Nephron (organoid): ENCODE measurements around the gene DACH1.

Experiments
- H3K27ac Mint-ChIP-seq, 3 experiments: 2 replicates each; pipeline ENCODE4 v1.8.0; 2020; ENCODE audit warnings: mixed read lengths in 3 of 3, mild to moderate bottlenecking in 2 of 3, moderate library complexity in 1 of 3
- H3K27me3 Mint-ChIP-seq: 2 replicates; pipeline ENCODE4 v1.8.0; 2021; ENCODE audit warnings: low read depth, mild to moderate bottlenecking, moderate library complexity, mixed read lengths
- H3K36me3 Mint-ChIP-seq: 2 replicates; pipeline ENCODE4 v1.8.0; 2020; ENCODE audit warnings: low read depth, mixed read lengths
- H3K4me1 Mint-ChIP-seq: 2 replicates; pipeline ENCODE4 v1.8.0; 2020; ENCODE audit warnings: mixed read lengths
- H3K4me3 Mint-ChIP-seq, 3 experiments: 2 replicates each; pipeline ENCODE4 v1.8.0; 2020; ENCODE audit warnings: mild to moderate bottlenecking in 3 of 3, mixed read lengths in 3 of 3, moderate library complexity in 2 of 3
- H3K9me3 Mint-ChIP-seq: 2 replicates; pipeline ENCODE4 v1.8.0; 2020; ENCODE audit warnings: mixed read lengths
- TF ChIP-seq, protein P1 (sequence below), 3 experiments: fragments of 200-600 bp; sonication (generic); IDR thresholded peaks; one replicate each; pipeline ENCODE4 v1.5.0; 2021; ENCODE audit warnings: antibody characterized with exemption in 3 of 3; ENCODE audit not compliant: unreplicated experiment in 3 of 3

Gene DACH1

DNA sequence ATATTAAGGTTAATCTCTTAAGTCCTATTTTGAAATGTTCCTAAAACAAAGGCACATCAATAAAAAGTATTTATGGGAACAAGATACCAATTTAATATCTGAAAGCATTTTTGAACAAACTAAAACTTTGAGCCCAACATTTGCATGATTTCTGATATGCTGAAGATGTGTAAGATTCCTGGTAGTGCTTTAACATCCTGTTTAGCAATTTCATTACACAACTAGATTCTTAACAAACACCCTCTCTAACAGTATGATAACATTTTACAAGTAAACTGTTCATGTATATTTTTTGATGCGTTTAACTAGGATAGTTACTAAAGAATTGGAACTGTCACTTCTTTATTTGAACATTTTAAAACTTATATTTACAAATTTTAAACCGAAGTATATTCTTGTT lies 63.9 kb downstream of the DACH1 start:
- Mint-ChIP-seq H3K4me1 (peaks cover 12% of the 10 kb centered on the region), H3K27me3 (no peaks in the 10 kb centered on the region), H3K9me3 (no peaks in the 10 kb centered on the region), H3K27ac (no peak overlapping the region), H3K4me3 (no peak overlapping the region), H3K36me3 (peaks cover 3% of the 10 kb centered on the region)
- TF ChIP-seq, protein P1, sequence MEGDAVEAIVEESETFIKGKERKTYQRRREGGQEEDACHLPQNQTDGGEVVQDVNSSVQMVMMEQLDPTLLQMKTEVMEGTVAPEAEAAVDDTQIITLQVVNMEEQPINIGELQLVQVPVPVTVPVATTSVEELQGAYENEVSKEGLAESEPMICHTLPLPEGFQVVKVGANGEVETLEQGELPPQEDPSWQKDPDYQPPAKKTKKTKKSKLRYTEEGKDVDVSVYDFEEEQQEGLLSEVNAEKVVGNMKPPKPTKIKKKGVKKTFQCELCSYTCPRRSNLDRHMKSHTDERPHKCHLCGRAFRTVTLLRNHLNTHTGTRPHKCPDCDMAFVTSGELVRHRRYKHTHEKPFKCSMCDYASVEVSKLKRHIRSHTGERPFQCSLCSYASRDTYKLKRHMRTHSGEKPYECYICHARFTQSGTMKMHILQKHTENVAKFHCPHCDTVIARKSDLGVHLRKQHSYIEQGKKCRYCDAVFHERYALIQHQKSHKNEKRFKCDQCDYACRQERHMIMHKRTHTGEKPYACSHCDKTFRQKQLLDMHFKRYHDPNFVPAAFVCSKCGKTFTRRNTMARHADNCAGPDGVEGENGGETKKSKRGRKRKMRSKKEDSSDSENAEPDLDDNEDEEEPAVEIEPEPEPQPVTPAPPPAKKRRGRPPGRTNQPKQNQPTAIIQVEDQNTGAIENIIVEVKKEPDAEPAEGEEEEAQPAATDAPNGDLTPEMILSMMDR (IDR thresholded peaks at IDR 0.05; ENCODE audit: unreplicated experiment in 3 of 3), result no peak

DNA sequence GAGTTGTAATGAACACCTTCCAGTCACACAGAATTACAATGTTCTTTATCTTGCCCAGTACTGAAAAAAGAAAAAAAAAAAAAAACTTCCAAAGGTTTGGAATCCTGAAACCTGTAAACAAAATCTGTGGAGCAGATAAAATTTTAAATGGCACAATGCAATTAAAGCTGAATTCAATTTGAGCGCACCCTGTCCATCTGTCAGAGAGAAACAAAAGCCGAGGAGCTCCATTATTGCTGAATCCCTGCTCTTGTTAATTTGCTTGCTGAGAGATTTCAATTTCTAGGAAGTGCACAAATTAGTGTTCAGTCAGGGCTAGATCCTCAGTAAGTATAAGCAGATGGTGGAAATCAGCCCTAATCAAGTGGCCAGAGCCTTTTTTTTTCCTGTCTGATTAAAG lies 65.2 kb downstream of the DACH1 start:
- TF ChIP-seq, protein P1 (IDR thresholded peaks at IDR 0.05; ENCODE audit: unreplicated experiment in 3 of 3), result no peak
- peaks cover 24% of the 10 kb centered on the region for H3K4me1 Mint-ChIP-seq
- H3K4me3 Mint-ChIP-seq, result peak overlapping the region in 1 of 3 experiments; percentile 19
- H3K27ac Mint-ChIP-seq, result peak overlapping the region; percentile 45 to 85 (median 57)
- no peaks in the 10 kb centered on the region for H3K27me3 Mint-ChIP-seq
- no peaks in the 10 kb centered on the region for H3K9me3 Mint-ChIP-seq
- peaks cover 3% of the 10 kb centered on the region for H3K36me3 Mint-ChIP-seq

DNA sequence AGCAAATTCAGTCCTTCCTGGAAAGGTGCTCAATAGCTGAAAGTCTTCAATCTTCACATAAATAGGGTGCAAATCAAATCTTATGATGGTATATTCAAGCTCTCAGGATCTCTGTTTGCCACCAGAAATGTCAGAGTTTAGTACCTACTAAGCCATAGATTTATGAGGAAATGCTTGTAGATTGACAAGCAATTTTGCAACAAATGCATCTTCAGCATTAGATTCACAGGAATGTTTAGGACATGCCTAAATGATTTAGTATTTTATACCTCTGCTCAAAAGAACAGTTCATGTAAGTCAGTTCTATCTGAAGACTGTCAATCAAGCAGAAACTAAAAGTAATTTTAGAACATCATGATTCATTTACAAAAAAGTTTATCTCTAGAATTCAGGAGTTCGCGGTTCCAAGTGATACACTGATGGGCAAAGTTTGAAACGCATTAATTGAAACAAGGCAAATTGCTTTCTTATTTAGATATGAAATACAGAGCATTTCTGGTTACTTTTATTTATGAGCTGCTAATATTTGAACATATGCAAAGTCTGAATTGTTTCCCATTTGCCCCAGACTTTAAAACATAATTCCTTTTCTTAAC lies 65.7 kb downstream of the DACH1 start:
- H3K27ac Mint-ChIP-seq, result peak overlapping the region; percentile 45 to 85 (median 57)

DNA sequence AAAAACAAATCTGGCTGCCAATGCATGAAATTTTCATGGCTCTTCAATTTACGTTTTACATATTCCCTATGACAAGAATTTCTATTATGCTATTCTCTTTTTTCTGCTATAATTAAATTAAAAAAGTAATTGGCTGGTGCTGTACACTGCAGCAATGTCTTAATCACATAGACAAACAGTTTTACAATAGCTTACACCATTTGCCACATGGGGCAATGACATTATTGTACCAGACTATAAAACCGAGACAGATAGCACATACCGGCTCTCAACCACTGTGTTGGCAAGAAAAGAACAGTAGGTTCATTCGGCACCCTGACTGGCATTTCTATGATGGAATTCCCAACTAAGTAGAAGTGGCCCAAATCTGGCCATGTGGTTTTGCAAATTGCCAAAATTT lies 67.7 kb downstream of the DACH1 start:
- no peak overlapping the region for H3K4me3 Mint-ChIP-seq
- TF ChIP-seq, protein P1 (IDR thresholded peaks at IDR 0.05; ENCODE audit: unreplicated experiment in 3 of 3), result no peak
- H3K9me3 Mint-ChIP-seq, result no peaks in the 10 kb centered on the region
- peaks cover 4% of the 10 kb centered on the region for H3K36me3 Mint-ChIP-seq
- H3K27ac Mint-ChIP-seq, result peak overlapping the region in 2 of 3 experiments; percentile 15 to 89
- H3K4me1 Mint-ChIP-seq, result peaks cover 32% of the 10 kb centered on the region
- no peaks in the 10 kb centered on the region for H3K27me3 Mint-ChIP-seq

More for the DNA sequence above, 65.7 kb downstream of the DACH1 start:
- Mint-ChIP-seq H3K36me3 (peaks cover 3% of the 10 kb centered on the region), H3K9me3 (no peaks in the 10 kb centered on the region), H3K4me3 (no peak overlapping the region), H3K27me3 (no peaks in the 10 kb centered on the region), H3K4me1 (peaks cover 24% of the 10 kb centered on the region)
- TF ChIP-seq, protein P1 (IDR thresholded peaks at IDR 0.05; ENCODE audit: unreplicated experiment in 3 of 3), result no peak

DNA sequence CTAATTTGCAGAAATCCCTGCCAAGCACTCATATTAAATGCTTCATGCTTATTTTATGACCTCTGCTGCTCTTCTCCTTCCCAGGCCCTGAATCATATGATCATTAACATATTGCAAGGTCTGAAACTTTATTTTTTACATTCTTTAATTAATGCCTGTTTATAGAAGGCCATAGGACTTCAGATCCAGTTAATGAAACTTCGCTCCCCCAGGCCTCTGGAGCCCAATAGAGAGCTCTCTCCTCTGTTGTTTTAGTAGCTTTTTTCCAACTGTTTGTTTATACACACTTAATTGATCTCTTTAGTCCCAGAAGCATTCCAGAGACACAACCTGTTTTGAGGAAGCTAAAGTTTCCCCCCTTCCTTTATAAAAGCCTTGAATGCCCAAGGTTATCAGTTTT lies 68.3 kb downstream of the DACH1 start:
- no peaks in the 10 kb centered on the region for H3K9me3 Mint-ChIP-seq
- H3K4me1 Mint-ChIP-seq, result peaks cover 32% of the 10 kb centered on the region
- H3K27ac Mint-ChIP-seq, result peak overlapping the region; percentile 15 to 89 (median 66)
- H3K36me3 Mint-ChIP-seq, result peaks cover 4% of the 10 kb centered on the region
- H3K4me3 Mint-ChIP-seq, result peak overlapping the region in 2 of 3 experiments; percentile 30 to 43
- H3K27me3 Mint-ChIP-seq, result no peaks in the 10 kb centered on the region
- TF ChIP-seq, protein P1 (IDR thresholded peaks at IDR 0.05; ENCODE audit: unreplicated experiment in 3 of 3), result no peak

DNA sequence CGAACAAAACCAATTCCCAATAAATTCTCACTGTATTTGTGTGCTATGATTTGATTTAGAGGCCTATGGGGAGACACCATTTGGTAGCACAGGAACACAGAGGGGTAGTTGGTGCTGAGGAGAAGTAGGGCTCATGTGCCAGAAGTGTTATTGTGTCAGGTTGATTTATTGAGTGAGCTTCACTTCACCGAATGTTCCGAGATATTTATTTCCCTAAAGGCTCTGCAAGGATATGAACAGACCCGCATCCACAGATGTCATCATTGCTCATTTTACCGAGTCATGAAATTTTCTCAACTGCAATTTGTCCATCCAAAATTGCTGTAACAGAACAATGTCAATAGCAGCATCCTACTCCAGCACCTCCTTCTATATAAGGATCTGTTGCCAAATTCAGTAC lies 69.5 kb downstream of the DACH1 start:
- H3K9me3 Mint-ChIP-seq, result no peaks in the 10 kb centered on the region
- H3K36me3 Mint-ChIP-seq, result peaks cover 4% of the 10 kb centered on the region
- H3K4me1 Mint-ChIP-seq, result peaks cover 32% of the 10 kb centered on the region
- H3K4me3 Mint-ChIP-seq, result no peak overlapping the region
- peak overlapping the region; percentile 8 to 77 (median 73) for H3K27ac Mint-ChIP-seq
- TF ChIP-seq, protein P1 (IDR thresholded peaks at IDR 0.05; ENCODE audit: unreplicated experiment in 3 of 3), result no peak
- H3K27me3 Mint-ChIP-seq, result no peaks in the 10 kb centered on the region
